A673 (cell line): ENCODE measurements around the gene PHKA2.

ENCODE experiments used
- CTCF ChIP-seq: fragments of 300-800, 200-600 bp; sonication (generic); conservative IDR thresholded peaks from 2 replicates; pipeline ENCODE4 v1.5.1; 2017; ENCODE audit warnings: low read depth, mild to moderate bottlenecking, antibody characterized with exemption, low read length, moderate library complexity, mixed read lengths
- EZH2 ChIP-seq: fragments of 200-600 bp; sonication (generic); IDR thresholded peaks from 2 replicates; pipeline ENCODE4 v1.6.1; 2017; ENCODE audit warnings: borderline replicate concordance, low read depth, mild to moderate bottlenecking, mixed read lengths, antibody characterized with exemption, low read length; ENCODE audit not compliant: poor library complexity, severe bottlenecking

- no peak for TF ChIP-seq CTCF
- no peak for TF ChIP-seq EZH2
These were observed 1.2 kb upstream of the PHKA2 start for GRCh38 chrX:18985186-18985435.
